HG03139 (cell line): ENCODE measurements around the gene NTF3.

Experiments
- ATAC-seq: cut with Tn5 transposase; IDR thresholded peaks from one replicate; pipeline ENCODE4 v1.9.1; 2021; ENCODE audit not compliant: unreplicated experiment

The NTF3 gene

GRCh38 chr12:5456030-5456429 is 24.1 kb downstream of the NTF3 start:
- no peak for ATAC-seq

DNA sequence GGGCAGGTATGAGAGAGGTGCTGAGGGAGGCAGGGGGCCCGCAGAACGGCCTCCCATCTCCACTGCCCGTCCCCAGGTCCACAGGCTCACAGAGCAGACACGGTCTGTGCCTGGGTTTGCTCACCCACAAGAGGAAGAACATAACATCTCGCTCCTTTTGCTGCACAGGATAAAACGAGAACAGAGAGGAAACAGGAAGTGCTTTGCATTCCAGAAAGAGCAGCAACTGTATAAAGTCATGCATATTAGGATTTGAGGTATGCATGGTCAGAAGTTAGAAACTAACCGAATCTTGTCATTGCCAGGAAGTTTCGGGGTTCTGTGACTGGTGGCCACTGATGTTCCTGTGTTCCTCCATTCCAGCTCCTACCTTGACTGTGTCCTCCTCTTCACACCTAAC is 25.0 kb downstream of the NTF3 start:
- no peak for ATAC-seq

GRCh38 chr12:5458229-5459050 is 26.5 kb downstream of the NTF3 start:
- ATAC-seq = no peak

DNA sequence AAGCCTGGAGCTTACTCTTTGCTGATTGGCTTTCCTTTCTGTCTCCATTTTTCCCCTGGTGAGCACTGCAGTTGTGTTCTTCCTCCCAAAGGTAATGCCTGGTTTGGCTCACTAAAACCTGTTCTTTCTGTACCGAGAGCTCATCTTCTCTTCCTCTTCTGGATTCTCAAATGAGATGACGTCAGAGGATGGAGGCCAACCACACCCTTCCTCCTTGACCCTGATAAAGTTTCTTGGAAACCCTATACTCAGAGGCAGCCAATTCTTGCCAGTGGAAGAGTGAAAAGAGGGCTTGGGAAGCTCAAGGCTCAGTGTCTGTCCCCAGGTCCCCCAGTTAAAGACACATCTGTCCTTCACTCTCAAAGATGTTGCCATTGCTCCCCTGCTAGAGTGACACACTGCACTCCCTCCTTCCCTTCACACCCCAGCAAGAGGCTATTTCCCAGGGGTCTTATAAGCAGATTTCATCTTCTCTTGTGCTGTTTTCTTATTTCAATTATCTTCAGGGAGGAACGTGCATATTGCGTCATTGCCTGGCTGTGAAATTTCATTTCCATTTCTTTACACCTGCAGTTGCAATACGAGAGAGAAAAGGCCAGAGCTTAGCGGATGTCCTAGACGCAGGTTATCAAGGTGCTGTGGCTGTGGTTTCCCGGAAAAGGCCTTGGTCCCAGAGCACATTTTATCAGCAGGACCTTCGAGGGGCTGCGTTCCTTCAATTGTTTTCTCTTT is 27.3 kb downstream of the NTF3 start:
- ATAC-seq = no peak

GRCh38 chr12:5460817-5461216 is 28.9 kb downstream of the NTF3 start:
- no peak for ATAC-seq

DNA sequence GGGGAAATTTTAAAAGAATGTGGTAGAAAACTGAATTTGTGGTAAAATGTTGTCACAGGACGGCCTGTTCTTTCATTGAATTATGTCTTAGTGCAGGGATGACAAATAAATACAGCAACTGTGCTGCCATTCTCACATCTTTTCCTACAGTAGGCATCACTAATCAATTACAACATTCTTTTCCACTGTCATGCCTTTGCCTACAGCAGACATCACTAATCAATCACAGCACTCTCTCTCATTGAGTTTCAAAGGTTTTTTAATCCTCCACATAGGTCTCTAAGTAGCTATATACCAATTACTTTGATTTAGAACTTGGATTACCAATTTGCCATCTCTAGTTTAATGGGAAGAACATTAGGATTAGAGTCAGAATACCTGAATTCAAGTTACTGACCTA is 30.1 kb downstream of the NTF3 start:
- ATAC-seq = no peak

DNA sequence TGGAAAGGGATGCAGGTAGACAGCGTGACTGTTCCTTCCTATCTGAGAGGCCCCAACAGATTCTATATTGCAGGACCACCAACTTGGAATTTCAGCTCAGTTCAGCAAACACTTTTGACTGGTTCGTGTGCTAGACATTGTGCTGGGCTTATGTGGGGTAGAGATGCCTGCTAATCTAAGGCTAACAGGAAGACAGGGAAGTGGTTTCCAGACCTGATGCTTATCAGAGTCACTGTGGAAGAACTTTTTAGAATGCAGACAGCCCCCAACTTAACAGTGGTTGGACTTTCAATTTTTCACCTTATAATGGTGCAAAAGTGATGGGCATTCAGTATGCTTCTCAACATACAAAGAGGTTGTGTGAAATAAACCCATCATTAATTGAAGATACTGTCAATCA is 32.2 kb downstream of the NTF3 start:
- ATAC-seq = no peak

- no peak for ATAC-seq
These were observed 33.5 kb downstream of the NTF3 start for GRCh38 chr12:5465384-5465783.

DNA sequence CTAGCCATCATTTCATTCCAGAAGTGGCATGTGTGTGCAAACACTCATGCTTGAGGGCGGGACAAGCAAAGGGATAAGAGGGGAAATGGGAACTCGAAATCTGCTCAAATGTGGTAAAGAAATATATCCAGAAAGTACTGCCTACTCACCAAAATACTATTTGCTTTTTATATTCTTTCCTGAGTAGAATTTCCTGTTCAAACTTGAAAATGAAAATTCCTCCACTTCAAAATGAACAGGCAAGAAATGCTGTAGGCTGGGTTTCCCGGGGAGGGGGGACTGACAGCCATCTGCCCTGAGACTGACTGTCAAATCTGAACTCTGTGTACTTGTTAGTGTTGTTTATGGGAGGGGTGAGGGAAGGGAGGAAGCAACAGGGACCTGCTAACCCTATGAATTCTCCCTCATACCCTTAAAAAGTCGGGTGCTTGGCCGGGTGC is 34.6 kb downstream of the NTF3 start:
- no peak for ATAC-seq

DNA sequence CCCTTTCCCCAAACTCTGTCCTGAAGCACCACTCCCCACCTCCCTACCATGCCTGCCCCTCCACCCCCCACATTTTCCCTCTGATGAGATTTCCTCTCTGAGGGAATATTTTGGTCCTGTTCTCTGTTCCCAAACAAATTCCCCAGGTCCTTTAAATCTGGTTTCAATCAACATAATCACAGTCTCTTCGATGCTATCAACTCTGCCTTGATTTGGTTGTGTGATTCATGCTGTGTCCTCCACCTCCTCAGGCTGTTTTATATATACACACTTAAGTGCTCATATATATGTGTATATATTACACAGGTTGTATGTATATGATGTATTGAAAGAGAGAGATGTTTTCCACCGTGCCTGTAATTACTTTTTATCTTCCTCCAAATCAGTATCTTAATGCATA is 36.0 kb downstream of the NTF3 start:
- ATAC-seq = no peak

DNA sequence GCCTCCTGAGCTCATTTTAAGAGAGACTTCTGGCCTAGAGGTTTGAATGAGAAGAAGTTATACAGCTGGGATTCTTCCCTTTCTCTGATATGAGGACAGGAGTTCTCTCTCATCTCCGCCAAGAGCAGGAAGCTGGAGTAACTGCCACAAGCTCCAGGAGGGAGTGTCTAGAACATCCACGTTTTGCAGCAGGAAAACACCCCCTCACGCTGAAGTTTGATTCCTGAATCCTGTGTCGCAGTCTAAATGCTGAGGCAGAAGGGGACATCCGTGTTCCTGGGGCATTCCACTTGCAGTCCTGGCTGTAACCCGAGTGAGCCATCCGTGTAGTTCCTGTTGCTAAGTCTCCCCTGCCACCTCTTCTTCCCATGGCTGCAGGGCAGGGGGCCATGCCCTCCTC is 38.3 kb downstream of the NTF3 start:
- ATAC-seq = no peak

- no peak for ATAC-seq
These were observed 38.8 kb downstream of the NTF3 start for GRCh38 chr12:5470703-5471102.

DNA sequence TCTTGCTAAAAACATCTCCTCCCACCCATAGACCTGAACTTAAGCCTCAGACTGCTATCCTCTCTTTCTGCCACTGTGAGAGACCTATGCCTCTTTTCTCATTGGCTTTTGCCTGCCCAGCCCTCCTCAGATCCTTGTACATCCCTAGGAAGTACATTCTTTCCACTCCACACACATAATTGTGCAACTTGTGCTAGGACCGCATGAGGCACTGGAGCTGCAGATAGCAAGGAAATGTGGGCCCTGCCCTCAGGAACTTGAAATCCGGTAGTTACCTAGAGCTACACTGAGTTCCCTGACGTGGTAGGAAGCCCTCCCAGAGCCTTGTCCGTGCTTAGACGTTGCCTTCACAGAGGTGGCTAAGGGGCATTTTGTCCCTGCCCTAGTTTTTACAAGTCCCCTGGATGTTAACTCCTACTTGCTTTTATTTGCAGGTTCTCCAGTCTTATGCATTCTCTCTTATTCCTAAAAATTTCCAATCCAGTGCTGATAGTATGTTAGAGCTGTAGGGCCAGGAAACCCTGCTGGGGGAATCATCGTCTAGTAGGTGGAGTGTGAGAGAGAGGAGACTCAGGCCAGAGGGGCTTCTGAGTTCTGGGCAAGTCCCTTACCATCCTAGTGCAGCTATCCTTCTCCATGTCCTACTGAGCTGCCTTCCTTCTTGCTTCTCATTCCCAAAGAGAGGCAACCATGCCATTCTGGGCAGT is 41.3 kb downstream of the NTF3 start:
- no peak for ATAC-seq

GRCh38 chr12:5473783-5474116 is 41.8 kb downstream of the NTF3 start:
- ATAC-seq = no peak

DNA sequence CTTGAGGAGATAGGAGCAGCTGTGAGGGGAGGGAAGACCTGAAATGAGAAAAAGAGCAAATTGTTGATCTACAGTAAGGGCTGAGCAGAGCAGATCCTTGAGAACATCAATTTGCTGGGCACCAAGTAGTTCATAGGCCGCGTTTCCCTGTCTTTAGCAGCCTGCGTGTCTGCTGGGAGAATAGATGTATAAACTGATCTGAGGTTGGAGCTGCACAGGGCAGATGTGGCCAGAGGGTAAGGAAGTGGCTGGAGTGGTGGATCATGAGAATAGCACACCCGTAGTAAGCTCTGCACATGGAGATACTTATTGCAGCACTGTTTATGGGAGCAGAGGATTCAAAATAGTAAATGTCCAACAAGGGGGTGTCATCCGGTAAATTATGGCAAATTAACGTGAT is 44.4 kb downstream of the NTF3 start:
- ATAC-seq = no peak

DNA sequence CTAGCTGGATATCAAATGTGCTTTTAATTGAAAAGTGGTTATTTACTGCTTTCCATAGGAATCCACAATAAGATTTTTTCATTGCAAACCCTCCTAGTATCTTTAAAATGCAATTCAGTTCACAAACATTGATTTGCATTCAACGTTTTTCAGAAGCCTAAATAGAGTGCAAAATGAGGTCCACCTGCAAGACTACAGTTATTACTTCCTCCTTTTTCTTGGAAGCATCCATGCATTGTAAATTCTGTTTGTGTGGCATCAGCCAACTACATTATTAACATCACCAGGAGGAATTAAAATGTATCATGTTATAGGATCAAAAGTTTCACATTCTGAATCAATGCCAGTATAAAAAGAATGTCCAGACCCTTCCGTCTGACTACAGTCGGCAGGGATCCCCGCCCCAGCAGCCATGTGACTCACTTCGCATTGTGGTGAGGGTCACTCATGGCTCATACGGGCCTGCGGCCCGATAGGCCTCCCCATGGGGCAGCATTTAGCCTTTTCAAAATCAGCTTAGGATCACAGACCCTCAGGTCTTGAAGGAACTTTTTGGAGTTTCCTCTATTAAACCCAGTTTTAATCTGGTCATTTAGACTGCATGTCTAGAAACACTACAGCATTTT is 46.3 kb downstream of the NTF3 start:
- no peak for ATAC-seq

- no peak for ATAC-seq
These were observed 47.9 kb downstream of the NTF3 start for GRCh38 chr12:5479761-5480160.

GRCh38 chr12:5480218-5480937 is 48.5 kb downstream of the NTF3 start:
- ATAC-seq = no peak

DNA sequence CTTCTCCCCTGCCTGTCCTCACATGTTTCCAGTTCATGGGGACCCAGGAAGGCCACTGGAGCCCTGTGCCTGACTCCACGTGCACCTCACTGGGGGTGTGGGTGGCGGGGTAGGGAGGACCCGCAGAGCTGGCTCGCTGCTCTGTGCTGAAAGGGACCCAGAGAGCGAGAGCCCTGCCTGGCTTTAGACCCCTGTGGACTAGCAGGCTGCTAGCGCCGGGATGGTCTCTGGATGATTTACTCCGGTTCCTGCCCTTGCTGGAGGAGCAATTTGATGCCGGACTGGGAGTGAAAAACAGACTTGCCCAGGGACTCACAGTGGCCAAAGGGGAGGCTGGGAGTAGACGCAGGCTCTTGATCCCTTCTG is 49.0 kb downstream of the NTF3 start:
- ATAC-seq = no peak

DNA sequence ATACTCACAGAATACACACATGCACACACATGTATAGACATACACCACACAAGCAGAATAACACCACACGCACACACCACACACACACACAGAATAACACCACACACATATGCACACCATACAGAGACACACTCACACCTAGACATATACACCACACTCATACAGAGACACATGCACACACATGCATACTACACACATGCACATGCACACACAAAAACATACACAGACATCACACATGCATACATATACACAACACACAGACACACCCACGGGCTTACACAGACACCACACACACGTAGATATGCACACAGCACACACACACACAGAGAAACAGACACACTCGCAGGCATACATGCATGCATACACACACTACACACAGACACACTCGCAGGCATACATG is 49.7 kb downstream of the NTF3 start:
- ATAC-seq = no peak

- ATAC-seq = no peak
These were observed 52.5 kb downstream of the NTF3 start for GRCh38 chr12:5484426-5484825.
